LNCaP clone FGC (cell line): Measurements from ENCODE around the gene STAT4.

Experiments
- DNase-seq: peaks from one replicate; pipeline ENCODE4 v3.0.0-alpha.2; 2011; ENCODE audit warnings: low read depth
- H3K4me3 ChIP-seq: 2 replicates; pipeline ENCODE4 v1.5.1; 2011; ENCODE audit warnings: mild to moderate bottlenecking, low read depth, low read length, control low read depth
- CTCF ChIP-seq: IDR thresholded peaks from 2 replicates; pipeline ENCODE4 v1.5.1; 2012; ENCODE audit warnings: mild to moderate bottlenecking; ENCODE audit not compliant: control insufficient read depth, insufficient read depth; ENCODE audit errors: extremely low read depth

Gene STAT4

GRCh38 chr2:191180713-191181112, 29.9 kb upstream of the STAT4 start:
- DNase-seq = no peak

GRCh38 chr2:191180276-191180675, 29.5 kb upstream of the STAT4 start:
- TF ChIP-seq CTCF = no peak
- no peak for DNase-seq
- no peak overlapping the region for H3K4me3 ChIP-seq

More at GRCh38 chr2:191180713-191181112, 29.9 kb upstream of the STAT4 start:
- H3K4me3 ChIP-seq = no peak overlapping the region
- no peak for TF ChIP-seq CTCF

DNA sequence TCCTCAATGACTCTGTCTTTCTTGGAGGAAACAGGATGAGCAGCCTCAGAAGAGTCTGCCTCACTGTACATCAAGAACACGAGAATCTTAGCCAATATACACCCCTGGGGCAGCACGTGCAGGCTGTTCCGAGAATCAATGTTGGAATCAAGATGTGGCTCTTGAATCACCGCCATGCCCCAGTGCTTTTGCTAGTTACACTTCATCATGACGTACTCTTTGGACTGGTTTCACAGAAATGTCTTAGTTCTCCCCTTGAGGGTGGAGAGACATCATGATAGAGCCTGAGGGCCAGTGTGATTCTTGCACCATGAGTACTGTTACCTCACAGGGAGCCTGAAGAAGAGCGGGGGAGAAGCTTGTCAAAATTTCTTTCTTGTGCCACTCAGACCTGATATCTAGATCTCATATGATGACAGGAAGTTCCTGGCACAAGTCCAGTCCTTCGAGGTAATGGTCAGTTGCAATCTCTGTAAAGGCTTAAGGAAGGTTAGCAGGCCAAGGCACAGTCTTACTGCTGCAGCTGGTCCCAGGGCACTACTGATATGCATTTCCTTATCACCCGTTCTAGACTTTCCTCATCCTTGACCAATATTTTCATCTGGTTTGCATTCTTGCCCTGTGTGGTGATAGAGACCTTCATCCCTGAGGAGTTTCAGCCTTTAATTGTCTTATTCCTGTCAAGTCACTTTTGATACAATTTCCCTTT, 28.2 kb upstream of the STAT4 start:
- TF ChIP-seq CTCF = no peak
- H3K4me3 ChIP-seq = no peak overlapping the region
- DNase-seq = no peak

DNA sequence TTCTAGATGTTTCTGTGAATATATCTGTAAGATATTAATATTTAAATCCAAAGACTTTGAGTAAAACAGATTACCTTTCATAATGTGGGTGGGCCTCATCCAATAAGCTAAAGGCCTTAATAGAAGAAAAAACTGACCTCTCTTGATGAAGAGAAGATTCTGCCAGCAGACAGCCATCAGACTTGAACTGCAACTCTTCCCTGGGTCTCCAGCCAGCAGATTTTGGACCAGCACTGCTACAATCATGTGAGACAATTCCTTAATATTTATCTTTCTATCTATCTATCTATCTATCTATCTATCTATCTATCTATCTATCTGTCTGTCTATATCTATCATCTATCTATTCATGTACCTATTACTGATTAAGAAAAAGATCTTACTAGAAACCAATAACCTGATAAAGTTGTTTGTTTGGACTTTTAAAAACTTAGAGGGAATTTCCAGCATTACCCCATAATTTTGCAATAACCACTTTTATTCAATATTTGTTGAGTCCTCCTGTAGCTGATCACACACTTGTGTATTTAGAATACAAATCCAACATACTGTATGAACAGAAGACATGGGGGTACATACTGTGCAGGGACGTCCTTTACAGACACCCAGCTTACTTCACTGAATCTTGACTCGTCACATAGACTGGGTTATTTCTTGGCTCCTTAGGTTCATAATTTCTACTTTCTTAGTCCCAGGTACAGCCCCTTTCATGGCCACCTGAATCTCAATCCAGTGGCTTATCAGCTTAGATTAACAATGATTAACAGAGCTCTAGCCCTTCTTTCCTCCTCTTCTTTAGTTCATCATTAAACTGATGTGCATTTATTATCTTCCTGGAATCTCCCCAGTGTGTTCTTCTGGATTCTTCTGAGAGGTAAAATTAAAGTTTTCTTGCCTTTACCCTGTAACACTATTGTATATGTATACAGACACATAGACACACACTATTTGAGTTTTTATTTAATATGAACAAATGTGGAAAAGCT, 27.2 kb upstream of the STAT4 start:
- H3K4me3 ChIP-seq = no peak overlapping the region
- TF ChIP-seq CTCF = no peak
- no peak for DNase-seq

GRCh38 chr2:191176801-191177438, 26.1 kb upstream of the STAT4 start:
- no peak overlapping the region for H3K4me3 ChIP-seq
- no peak for TF ChIP-seq CTCF
- no peak for DNase-seq

- no peak overlapping the region for H3K4me3 ChIP-seq
- DNase-seq = no peak
- no peak for TF ChIP-seq CTCF
Measured at GRCh38 chr2:191176305-191176704, 25.5 kb upstream of the STAT4 start.
